ENCODE results near the gene HIVEP3. TPM values are rescaled to one million over a fixed set of nuclear protein-coding genes. Genes with fewer than 3 reads are reported as not detected.

HIVEP3 gene
- total RNA-seq, 4 donors from 2014 or later: 3.2 to 11.0 (median 4.2) TPM

DNA sequence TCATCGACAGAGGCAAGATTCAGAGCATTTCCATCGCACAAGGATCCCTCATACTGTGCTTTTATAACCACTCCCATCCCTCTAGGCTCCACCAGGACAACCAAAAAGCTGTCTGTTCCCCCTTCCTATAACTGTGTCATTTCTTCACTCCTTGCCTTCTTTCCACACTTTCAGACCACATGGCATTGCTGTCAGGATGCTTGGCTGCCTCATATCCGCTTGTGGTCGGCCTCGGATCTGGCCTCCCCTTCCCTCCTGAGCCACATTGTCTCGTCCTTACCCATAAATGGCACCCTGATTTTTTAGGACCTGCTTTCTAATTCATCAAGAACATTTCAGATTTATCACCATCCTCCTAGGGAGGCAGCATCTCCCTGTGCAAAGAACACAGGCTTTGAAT lies 80.5 kb downstream of the HIVEP3 start:
- intact Hi-C loops (cut with DNase I): no loop called here
- TF ChIP-seq, protein P1, sequence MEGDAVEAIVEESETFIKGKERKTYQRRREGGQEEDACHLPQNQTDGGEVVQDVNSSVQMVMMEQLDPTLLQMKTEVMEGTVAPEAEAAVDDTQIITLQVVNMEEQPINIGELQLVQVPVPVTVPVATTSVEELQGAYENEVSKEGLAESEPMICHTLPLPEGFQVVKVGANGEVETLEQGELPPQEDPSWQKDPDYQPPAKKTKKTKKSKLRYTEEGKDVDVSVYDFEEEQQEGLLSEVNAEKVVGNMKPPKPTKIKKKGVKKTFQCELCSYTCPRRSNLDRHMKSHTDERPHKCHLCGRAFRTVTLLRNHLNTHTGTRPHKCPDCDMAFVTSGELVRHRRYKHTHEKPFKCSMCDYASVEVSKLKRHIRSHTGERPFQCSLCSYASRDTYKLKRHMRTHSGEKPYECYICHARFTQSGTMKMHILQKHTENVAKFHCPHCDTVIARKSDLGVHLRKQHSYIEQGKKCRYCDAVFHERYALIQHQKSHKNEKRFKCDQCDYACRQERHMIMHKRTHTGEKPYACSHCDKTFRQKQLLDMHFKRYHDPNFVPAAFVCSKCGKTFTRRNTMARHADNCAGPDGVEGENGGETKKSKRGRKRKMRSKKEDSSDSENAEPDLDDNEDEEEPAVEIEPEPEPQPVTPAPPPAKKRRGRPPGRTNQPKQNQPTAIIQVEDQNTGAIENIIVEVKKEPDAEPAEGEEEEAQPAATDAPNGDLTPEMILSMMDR (IDR thresholded peaks at IDR 0.05): no peak
- TF ChIP-seq POLR2A (IDR thresholded peaks at IDR 0.05): no peak

DNA sequence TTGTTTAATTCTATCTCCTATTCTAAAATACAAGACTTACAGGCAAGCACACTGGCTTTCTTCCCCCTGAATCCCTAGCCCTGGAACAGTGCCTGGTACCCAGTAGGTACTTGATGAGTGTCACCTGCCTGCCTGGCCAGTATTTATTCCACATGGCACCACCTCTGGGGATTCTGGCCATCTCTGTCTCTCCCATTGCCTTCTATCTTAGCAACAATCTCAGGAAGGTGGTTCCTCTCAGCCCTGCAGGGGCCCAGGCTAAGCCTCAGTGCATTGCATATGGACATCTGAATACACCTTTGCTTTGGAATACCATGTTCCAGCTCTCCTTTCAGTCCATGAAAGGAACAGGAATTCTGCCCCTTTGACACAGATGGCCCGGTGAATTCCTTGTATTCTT lies 81.0 kb downstream of the HIVEP3 start:
- 83 to 92% methylated on average over 1 of the region's 1 CpG for WGBS, 2 donors
- H3K4me1 ChIP-seq: no peaks in the 10 kb centered on the region
- no peaks in the 10 kb centered on the region for H3K36me3 ChIP-seq
- intact Hi-C loops (cut with DNase I): no loop called here
- no peak overlapping the region for H3K4me3 ChIP-seq
- no peaks in the 10 kb centered on the region for H3K27me3 ChIP-seq
- no peak overlapping the region for H3K27ac ChIP-seq
- no peak for DNase-seq
- no peaks in the 10 kb centered on the region for H3K9me3 ChIP-seq
- no peak for TF ChIP-seq POLR2A (IDR thresholded peaks at IDR 0.05)
- TF ChIP-seq, protein P1 (IDR thresholded peaks at IDR 0.05): no peak

More for the DNA sequence above, 80.5 kb downstream of the HIVEP3 start:
- Histone ChIP-seq H3K9me3 (no peaks in the 10 kb centered on the region), H3K27me3 (no peaks in the 10 kb centered on the region), H3K27ac (no peak overlapping the region), H3K4me3 (no peak overlapping the region), H3K36me3 (no peaks in the 10 kb centered on the region), H3K4me1 (peaks cover 0 to under 1% (median 0%) of the 10 kb centered on the region in 3 donors)
- DNase-seq: no peak
- WGBS, 2 donors: 90 to 92% methylated on average over 6 of the region's 6 CpGs

DNA sequence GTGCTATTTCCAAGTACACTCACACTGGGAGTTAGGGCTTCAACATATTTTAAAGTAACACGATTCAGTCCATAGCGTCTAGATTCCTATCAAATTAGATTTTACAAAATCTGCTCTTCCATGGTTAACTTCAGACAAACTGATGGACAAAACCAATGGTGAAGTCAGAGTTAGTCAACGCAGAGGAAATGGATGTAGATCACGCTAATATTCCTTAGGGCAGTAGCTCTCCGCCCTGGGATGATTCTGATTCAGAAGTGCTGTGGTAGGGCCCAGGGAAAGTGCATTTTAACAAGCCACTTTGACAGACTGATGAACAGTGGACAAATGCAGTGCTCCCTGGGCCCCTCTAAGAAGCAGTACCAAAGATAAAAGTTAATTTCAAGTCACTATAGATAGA lies 83.2 kb downstream of the HIVEP3 start:
- Histone ChIP-seq H3K27me3 (no peaks in the 10 kb centered on the region), H3K36me3 (no peaks in the 10 kb centered on the region), H3K27ac (no peak overlapping the region), H3K9me3 (no peaks in the 10 kb centered on the region), H3K4me1 (no peaks in the 10 kb centered on the region), H3K4me3 (no peak overlapping the region)
- TF ChIP-seq, protein P1 (IDR thresholded peaks at IDR 0.05): no peak
- TF ChIP-seq POLR2A (IDR thresholded peaks at IDR 0.05): no peak
- intact Hi-C loops (cut with DNase I): no loop called here
- 85 to 92% methylated on average over 5 of the region's 5 CpGs for WGBS, 2 donors
- no peak for DNase-seq

DNA sequence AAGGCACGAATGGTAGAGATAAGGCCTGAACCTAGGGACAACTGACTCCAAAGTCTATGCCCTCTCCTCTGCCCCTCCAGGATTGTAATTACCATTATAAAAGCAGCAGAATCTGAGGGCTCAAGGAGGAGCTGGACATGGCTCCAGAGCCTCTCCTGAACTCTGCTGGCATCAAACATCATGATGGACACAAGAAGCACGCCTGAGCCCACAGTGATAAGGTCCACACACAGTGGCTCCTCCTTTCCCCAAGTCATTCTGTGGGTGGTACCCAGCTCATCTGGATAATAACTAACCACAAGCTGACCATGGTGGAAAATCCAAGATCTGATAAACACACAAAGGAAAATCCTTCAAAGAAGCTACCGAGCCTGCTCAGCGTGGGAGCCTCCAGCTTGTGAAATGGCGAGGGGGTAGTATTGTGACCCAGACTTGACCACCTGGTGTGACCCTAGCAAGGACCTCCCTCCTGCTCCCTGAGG lies 85.2 kb downstream of the HIVEP3 start:
- H3K36me3 ChIP-seq: no peaks in the 10 kb centered on the region
- 93 to 95% methylated on average over 4 to 5 of the region's 5 CpGs for WGBS, 2 donors
- no peak overlapping the region for H3K27ac ChIP-seq

DNA sequence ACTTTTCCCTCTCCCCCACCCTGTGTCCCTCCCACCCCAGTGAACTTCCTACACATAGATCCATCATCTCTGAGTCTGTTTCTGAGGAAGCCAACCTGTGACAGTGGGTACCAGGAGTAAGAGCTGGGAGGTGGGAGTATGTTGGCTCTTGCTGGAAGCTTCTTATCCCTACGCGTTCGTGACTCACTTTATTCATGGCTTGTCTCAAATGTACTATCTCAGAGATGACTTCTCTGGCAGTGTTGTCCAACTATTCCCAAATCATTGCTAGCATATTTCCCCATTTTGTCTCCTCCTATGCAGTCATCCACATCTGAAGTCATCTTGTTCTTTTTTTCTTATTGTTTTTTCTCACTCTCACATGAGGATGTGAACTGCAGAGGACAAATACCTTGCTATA lies 88.0 kb downstream of the HIVEP3 start:
- TF ChIP-seq, protein P1 (IDR thresholded peaks at IDR 0.05): no peak
- no peak for TF ChIP-seq POLR2A (IDR thresholded peaks at IDR 0.05)
- Histone ChIP-seq H3K4me3 (no peak overlapping the region), H3K27me3 (no peaks in the 10 kb centered on the region), H3K9me3 (no peaks in the 10 kb centered on the region), H3K36me3 (no peaks in the 10 kb centered on the region), H3K4me1 (peaks cover 0 to 12% (median 6%) of the 10 kb centered on the region in 3 donors), H3K27ac (no peak overlapping the region)
- no peak for DNase-seq
- intact Hi-C loops (cut with DNase I): no loop called here
- 90 to 97% methylated on average over 3 of the region's 3 CpGs for WGBS, 2 donors

More for the DNA sequence above, 85.2 kb downstream of the HIVEP3 start:
- intact Hi-C loops (cut with DNase I): no loop called here
- H3K4me1 ChIP-seq: peaks cover 0 to 4% (median 0%) of the 10 kb centered on the region in 3 donors
- DNase-seq: no peak
- H3K27me3 ChIP-seq: no peaks in the 10 kb centered on the region
- no peaks in the 10 kb centered on the region for H3K9me3 ChIP-seq
- H3K4me3 ChIP-seq: no peak overlapping the region
- TF ChIP-seq POLR2A (IDR thresholded peaks at IDR 0.05): no peak
- TF ChIP-seq, protein P1 (IDR thresholded peaks at IDR 0.05): no peak

All from esophagus squamous epithelium (tissue), 5 donors.